NCI-H2081 (cell line): ENCODE data around the gene PTGER2.

Experiments used
- DNase-seq, 2 experiments: peaks; one replicate each; lab custom pipeline; 2025; lab: John Stamatoyannopoulos, UW

The PTGER2 gene, protein sequence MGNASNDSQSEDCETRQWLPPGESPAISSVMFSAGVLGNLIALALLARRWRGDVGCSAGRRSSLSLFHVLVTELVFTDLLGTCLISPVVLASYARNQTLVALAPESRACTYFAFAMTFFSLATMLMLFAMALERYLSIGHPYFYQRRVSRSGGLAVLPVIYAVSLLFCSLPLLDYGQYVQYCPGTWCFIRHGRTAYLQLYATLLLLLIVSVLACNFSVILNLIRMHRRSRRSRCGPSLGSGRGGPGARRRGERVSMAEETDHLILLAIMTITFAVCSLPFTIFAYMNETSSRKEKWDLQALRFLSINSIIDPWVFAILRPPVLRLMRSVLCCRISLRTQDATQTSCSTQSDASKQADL

DNA sequence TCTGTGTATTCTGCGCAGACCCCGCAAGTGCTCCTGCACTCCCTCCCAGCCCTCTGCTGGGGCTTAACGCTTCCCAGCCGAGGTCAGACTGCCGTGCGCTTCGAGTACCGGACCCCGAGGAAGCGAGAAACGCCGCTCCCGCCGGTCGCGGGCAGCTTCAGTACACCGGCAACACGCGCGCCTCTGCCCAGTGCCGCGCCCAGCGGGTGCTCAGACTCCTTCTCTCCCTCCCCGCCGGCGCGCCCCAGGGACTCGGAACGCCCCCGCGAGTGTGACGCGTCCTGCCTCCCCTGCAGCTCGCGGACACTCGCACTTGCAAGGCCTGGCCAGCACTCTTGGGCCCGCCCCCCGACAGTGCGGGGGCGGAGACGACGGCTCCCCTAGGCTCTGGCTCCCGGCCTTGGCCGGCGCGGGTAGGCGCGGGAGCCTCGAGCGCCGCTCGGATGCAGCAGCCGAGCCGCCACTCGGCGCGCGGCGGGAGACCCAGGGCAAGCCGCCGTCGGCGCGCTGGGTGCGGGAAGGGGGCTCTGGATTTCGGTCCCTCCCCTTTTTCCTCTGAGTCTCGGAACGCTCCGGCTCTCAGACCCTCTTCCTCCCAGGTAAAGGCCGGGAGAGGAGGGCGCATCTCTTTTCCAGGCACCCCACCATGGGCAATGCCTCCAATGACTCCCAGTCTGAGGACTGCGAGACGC is at the start of gene PTGER2:
TSS of gene PTGER2 (plus strand) at position 410 of the 692 bp plus-strand sequence. CDS start at position 647, 237 bp downstream.
- peak; percentile 47 to 66 for DNase-seq

DNA sequence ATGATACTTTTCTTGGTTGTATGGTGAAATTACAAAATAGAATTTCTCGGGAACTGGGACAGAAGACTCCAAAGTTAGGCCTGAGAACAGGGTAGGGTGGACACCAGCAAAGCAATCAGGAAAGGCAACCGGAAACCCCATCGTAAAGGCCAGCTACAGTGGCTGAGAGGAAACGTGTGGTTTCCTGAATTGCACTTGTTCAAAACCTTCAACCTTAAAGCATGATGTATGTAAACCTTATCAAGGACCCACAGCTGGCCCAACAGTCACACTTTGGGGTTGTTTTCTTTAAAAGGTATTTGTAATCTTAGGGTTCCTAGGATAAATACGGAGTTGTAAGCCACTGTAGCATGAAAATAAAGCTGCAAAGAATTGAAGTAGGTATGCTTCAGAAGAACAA is 48.9 kb upstream of the PTGER2 start:
- DNase-seq = no peak

DNA sequence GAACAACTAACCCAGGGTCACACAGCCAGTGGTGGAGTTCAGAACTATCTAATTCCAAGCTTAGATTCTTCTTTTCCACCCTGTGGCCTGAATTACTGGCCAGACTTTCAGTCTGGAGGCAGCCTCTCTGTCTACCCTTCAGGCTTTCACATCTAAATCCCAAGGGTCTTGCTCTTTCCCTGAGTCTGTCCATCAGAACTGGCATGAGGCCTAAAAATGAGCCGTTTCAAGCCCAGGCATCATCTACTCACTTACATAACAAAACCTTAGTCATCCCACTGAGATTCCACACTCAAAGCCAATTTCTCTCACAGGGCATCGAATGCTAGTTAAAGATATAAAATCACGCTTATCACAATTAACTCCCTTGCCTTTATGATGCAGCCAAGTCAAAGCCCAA is 47.9 kb upstream of the PTGER2 start:
- DNase-seq = no peak

DNA sequence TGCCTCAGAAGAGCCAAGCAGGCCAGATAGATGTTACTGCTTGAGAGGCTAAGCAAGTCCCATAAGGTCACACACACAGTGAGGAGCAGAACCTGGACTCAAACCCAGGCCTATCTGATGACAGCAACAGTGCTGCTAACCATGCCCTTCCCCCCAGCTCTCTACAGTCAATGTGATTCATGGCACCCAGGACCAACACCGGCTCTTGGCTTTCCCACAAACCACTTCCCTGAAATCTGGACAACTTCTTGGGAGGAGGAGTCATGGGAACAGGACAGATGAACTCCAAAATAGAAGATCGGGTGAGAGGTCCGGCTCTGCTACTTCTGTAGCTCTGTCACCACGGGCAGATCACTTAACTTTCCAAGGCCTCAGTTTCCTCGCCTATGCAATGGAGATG is 47.3 kb upstream of the PTGER2 start:
- DNase-seq = no peak

DNA sequence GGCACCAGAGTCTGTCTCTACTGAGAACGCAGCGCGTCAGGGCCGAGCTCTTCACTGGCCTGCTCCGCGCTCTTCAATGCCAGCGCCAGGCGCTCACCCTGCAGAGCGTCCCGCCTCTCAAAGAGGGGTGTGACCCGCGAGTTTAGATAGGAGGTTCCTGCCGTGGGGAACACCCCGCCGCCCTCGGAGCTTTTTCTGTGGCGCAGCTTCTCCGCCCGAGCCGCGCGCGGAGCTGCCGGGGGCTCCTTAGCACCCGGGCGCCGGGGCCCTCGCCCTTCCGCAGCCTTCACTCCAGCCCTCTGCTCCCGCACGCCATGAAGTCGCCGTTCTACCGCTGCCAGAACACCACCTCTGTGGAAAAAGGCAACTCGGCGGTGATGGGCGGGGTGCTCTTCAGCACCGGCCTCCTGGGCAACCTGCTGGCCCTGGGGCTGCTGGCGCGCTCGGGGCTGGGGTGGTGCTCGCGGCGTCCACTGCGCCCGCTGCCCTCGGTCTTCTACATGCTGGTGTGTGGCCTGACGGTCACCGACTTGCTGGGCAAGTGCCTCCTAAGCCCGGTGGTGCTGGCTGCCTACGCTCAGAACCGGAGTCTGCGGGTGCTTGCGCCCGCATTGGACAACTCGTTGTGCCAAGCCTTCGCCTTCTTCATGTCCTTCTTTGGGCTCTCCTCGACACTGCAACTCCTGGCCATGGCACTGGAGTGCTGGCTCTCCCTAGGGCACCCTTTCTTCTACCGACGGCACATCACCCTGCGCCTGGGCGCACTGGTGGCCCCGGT is 46.4 kb upstream of the PTGER2 start, which contains the start of gene PTGDR:
TSS of gene PTGDR (plus strand) at position 198 of the 778 bp plus-strand sequence. CDS start at position 315, 117 bp downstream.
- DNase-seq = no peak

DNA sequence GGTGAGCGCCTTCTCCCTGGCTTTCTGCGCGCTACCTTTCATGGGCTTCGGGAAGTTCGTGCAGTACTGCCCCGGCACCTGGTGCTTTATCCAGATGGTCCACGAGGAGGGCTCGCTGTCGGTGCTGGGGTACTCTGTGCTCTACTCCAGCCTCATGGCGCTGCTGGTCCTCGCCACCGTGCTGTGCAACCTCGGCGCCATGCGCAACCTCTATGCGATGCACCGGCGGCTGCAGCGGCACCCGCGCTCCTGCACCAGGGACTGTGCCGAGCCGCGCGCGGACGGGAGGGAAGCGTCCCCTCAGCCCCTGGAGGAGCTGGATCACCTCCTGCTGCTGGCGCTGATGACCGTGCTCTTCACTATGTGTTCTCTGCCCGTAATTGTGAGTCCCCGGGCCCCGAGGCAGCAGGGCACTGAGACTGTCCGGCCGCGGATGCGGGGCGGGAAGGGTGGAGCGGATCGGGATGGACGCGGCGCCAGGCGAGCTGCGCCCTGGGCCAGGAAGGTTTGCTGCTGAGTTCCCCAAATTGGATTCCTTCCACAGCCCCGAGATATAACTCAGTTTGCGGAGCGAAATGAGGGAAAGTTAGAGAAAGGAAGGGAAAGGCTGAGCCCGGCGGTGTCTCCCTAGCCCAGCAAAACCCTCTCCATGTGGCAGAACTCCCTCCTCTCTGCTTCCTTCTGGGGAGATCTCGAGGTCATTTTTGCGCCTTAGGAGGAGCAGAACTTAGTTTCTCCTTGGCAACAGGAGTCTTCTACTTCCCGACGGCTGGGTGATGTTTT is 45.6 kb upstream of the PTGER2 start:
- DNase-seq = no peak

DNA sequence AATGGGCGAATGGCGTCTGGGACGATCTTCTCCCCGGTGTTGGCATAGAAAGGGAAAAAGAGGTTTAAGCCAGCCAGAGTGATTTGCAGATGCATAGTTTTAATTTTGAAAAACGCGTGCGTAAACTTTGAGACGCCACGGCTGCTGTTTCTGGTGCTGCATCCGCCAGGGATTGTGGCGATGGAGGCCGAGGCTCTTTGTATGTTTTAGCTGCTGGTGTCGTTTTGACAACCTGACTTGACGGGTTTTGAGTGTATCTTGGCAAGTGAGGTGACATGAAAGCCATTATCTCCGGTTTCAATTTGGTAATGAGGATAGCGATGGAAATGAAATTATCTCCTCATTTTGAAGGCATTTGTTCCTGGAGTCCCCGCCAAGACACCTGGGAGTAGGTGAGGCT is 45.0 kb upstream of the PTGER2 start:
- no peak for DNase-seq

DNA sequence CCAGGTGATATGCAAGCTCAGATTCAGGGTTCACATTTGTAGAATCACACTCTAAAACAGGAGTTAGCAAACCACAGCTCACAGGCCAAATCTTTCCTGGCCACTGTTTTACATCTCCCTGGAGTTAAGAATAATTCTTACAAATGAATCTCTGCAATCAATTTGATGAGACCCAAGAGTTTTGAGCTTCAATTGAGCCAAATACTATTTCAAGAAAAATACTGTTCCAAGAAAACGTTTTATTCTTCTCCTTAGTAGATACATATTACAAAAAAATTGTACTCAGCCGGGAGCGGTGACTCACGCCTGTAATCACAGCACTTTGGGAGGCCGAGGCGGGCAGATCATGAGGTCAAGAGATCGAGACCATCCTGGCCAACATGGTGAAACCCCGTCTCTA is 44.1 kb upstream of the PTGER2 start:
- no peak for DNase-seq

DNA sequence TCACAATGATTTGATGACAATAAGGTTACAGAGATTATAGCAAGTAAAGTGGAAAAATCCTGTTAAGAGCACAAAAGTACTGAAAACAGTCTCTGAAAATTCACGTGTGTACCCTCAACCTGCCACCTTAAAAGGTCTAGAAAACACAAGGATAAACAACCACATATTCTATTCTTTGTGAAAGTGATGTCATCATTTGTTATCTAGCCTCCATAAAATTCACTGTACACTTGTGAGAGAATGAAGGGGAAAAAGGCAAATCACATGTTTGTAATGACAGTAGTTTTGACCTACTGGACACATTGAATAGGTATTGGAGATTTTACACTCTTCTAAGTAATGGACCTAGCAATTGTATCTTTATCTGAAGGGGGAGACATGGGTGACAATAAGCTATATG is 42.6 kb upstream of the PTGER2 start:
- no peak for DNase-seq

DNA sequence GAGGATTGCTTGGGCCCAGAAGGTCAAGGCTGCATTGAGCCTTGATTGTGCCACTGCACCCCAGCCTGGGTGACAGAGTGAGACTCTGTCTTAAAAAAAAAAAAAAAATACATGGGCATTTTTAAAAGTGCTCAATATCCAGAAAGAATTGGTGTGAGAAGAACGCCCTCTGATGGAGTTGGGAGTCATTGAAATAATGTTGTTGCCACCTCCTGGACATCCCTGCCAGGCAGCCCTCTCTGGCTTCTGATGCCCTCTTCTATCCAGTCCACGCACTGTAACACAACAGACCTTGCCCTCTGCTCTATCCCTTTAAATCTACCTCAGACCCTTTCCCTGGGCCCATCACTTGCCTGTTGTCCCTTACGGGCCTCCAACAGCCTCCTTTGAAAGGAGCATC is 41.7 kb upstream of the PTGER2 start:
- peak in 1 of 2 experiments; percentile 7 for DNase-seq

DNA sequence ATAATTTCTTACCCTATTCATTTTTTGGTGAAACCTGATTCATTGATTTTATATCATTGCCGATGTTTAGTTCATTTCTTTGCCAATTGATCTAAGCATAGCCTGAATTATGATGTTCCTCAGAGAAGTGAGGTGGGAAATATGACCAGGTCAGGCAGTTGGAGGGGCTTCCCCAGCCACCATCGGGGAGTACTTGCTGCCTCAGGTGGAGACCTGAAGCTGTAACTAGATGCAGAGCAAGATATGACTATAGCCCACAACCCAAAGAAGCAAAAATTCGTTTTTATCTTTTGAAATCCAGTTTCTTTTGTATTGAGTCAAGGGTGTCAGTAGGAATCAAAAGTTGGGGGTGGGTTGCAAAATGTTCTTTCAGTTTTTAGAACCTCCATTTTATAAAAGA is 38.7 kb upstream of the PTGER2 start:
- DNase-seq = no peak

DNA sequence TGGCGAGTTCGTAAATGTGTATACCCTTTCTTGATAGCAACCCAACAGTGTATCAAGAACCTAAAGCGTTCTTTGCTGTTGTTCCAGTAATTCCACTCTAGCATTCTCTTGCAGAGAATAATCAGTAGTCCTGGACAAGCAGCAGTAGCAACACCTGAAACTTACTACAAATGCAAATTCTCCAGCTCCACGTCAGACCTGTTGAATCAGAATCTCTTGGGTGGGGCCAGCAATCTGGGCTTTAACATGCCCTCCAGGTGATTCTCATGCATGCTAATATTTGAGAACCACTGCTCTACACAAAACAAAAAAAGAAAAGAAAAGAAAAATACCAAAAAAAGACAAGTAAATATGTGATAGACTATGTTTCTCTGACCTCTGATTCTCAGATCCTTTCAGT is 36.6 kb upstream of the PTGER2 start:
- DNase-seq = no peak

DNA sequence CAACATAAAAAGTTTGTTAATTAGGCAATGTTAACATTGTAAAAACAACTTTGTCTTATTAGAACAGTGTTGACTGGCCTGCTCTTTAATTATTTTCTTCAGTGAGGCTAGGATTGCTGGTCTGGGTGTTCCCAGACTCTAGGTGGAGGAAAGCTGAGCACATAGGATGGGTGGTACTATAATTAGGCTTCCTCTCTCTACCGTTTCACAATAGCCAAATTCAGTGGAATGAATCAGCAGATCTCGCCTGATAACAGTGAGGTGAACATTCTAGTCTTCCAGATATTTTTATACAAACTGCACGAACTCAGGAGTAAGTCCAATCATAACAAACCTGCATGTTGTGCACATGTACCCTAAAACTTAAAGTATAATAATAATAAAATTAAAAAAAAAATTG is 34.7 kb upstream of the PTGER2 start:
- DNase-seq = peak in 1 of 2 experiments; percentile 19

DNA sequence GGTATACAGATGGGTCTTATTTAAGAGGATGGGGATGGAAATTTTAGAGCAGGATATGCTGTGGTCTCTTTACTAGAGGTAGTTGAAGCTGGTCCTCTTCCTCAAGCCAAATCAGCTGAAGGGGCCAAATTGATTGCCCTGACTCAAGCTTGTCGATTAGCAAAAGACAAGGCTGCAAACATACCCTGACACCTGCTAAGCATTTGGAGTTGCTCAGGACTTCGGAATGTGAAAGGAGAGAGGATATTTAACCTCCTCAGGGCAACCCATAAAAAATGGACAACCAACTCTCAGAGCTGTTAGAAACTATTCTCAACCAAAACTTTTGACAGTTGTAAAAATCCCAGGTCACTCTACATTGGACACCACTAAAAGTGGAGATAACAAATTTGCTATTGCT is 31.0 kb upstream of the PTGER2 start:
- no peak for DNase-seq

DNA sequence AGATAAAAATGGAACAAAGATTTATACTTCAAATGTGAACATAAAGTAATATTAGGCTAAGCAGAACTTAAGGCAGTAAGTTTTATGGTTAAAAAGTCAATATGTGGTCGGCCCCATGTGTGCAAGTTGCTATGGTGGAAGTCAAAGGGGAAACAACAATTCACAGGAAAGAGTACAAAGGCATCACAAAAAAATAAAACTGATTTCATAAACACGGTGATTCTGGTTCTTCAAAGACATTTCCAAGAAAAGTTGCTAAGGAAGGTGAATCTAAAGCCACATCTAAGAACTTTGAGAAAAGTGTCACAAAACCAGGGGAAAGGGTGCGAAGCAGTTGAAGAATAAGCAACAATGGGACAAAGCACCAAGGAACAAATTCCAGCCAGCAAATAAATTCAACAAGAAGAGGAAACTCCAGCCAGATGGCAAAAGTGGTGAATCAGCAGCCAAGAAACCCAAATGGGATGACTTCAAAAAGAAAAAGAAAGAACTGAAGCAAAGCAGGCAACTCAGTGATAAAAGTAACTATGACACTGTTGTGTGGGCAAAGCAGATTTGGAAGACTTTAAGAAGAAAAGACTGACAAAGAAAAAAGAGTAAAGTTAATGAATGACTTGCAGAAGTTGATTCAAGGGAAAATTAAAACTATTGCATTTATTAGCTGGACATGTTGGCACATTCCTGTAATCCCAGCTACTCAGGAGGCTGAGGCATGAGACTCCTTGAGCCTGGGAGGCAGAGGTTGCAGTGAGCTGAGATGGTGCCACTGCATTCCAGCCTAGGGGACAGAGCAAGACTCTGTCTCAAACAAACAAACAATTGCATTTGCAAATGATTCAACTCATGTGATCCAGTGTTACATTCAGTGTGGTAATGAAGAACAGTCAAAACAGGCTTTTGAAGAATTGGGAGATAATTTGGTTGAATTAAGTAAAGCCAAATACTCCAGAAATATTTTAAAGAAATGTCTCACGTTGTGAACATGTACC is 27.2 kb upstream of the PTGER2 start:
- DNase-seq = no peak

DNA sequence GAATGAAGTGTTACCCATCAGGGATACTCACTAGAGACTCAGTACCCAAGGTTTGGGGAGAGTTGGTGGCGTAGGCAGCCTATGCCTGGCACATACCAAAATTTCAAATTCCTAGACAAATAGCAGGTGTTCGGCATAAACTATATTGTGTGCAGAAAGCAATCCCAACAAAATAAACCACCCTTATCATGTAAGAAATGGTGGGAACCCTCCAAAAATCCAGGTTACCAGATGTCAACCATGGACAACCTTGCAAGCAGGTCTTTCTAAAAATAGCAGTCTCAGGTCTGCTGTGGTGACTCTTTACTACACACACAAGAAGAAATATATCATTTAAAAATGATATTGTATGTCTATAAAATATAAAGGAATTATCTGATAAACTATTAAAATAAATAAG is 17.7 kb upstream of the PTGER2 start:
- DNase-seq = no peak

DNA sequence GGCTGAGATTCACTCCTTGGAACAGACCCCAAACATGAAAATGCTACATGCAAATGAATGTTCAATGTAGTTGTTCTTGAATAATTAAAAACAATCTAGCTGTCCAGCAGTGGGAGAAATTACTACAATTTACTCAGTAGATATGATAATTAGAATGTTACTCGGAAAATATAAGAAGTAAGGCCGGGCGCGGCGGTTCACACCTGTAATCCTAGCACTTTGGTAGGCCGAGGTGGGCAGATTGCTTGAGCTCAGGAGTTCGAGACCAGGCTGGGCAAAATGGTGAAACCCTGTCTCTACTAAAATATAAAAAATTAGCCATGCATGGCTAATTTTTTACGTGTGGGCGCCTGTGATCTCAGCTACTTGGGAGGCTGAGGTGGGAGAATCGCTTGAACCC is 15.3 kb upstream of the PTGER2 start:
- DNase-seq = no peak

DNA sequence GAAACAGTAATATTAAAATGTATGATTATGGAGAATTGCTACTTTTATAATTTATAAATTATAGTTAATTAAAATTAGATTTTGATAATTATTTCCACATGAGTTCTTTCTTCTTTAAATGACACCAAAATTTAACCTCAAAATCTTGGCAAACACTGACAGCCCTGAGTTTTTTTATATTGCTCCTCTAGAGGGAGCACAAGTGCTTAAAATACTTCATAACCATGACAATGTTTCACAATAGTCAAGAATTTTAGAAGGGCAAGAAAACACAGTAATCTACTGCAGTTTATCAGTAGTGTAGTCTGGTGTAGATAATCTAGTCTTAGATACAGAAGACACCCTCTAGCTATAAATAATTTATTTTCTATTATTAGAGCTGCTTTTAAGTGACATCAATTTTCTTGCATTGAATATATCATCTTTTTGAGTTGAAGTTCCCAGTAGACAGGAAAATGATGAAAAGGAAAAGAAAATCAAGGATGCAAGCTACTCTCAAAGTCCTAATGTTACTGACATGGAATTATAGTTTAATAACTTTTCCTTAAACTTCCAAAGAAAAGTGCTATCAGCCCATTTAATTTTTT is 14.3 kb upstream of the PTGER2 start:
- DNase-seq = peak; percentile 26 to 50

DNA sequence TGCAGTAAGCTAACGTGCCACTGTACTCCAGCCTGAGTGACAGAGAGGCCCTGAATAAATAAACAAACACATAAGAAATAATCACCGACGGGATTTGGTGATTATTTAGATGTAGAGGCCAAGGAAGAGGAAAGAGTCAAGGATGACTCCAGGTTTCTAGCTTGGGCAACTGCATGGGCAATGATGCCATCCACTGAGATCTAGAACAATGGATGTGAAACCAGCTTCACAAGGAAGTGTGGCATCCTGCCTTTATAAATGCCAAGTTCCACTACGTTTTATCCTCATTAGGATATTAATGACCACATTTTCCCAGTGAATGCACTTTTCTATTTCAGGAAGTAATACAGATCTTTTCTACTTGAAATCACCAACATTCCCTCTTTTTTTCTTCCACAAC is 10.9 kb upstream of the PTGER2 start:
- DNase-seq = no peak

DNA sequence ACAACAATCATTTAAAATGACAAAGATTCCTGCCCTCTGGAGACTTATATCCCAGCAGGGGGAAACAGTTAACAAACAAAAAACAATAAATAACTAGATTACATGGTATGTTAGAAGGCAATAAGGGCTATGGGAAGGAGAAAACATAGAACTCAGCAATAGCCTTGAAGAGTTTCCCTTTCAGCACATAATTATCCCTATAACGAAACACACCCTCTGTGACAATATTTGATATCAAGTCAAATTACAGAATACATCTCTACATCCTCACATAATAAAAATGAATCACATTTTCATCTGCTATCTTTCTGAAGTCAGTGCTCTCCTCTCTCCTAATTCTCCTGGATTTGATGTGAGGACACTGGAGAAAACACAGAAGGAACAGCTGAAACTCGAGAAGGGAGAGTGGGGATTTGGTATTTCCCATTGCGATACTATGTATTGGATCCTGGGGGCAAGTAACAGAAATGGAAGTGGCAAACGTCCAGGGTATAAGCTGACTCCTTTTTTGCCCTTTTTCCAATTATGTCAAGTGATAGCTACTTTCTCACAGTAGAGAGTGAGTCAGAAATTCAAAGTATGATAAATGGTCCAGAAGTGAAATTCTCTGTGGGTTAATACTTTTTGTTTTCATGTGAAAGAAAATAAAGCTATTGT is 9.7 kb upstream of the PTGER2 start:
- DNase-seq = no peak
